ENCODE results near the gene TRIB2.

The TRIB2 gene

DNA sequence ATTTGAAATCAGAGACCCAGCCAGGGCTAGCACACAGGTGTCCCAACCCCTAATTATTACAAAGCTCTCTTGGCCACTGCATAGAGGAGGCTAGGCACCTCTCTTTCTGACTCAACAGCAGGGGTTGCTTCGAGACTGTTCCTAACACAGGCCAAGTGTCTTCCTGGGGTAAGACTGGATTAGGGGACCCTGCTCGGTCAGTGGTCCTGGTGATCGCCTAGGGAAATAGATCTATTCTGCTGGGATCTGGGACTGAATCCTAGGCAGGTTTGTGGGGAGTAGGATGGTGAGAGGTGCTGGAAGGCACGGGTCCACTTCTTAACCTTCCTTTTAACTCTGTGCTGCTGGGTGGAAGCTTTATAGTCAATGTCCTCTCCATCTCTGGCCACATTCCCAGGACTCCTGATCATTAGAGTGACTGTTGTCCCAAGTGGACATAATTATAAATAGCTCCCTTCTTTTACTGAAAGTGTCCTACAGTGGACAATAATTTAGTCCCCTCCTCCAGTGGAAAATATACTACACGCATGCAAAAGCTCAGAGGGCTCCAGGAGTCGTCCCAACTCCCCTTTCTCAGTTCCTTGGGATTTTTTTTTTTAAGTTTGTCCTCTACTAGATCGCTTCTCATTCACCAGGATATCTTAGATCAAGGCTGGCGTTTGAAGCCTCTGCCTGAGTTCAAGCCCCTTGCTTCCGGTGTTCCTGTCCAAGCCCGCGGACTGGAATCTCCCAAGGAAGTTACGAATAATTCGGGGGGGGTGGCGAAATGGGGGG is 1.3 kb upstream of the TRIB2 start:
- H3K27ac ChIP-seq: no peak overlapping the region
- H3K9ac ChIP-seq (ENCODE audit: insufficient read length): no peak overlapping the region
- no peak for DNase-seq (ENCODE audit: low read depth, low spot score)
- no peak for TF ChIP-seq POLR2AphosphoS5 (IDR thresholded peaks at IDR 0.05; ENCODE audit: borderline replicate concordance, low read depth, low read length)
- TF ChIP-seq EZH2 (IDR thresholded peaks at IDR 0.05): no peak
- no peak for TF ChIP-seq FOXP2 (optimal IDR thresholded peaks at IDR 0.05; ENCODE audit: control extremely low read depth, extremely low read length, insufficient read depth)
- no peak overlapping the region; the same call in 1 of the 2 replicates for H3K4me3 ChIP-seq
- no peaks in the 10 kb centered on the region for H3K9me3 ChIP-seq (ENCODE audit: low read depth, low read length)
- no peaks in the 10 kb centered on the region for H3K36me3 ChIP-seq (ENCODE audit: insufficient read depth, low read length)

DNA sequence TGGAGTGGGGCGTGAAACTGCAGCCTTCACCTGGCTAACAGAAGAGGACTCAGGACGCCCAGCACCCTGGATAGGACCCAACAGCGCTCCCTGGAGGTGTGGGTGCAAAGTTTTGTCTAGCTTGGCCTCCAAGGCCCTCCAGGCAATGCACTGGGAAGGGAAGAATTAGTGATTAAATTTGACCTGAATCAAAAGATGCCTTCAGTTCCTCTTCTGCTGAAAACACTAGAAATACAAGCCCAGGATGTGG is 779 bp upstream of the TRIB2 start:
- DNase-seq (ENCODE audit: low read depth, low spot score): no peak
- no peak for TF ChIP-seq EZH2 (IDR thresholded peaks at IDR 0.05)
- TF ChIP-seq FOXP2 (optimal IDR thresholded peaks at IDR 0.05; ENCODE audit: control extremely low read depth, extremely low read length, insufficient read depth): no peak
- TF ChIP-seq POLR2AphosphoS5 (IDR thresholded peaks at IDR 0.05; ENCODE audit: borderline replicate concordance, low read depth, low read length): no peak
- Histone ChIP-seq H3K4me3 (peak overlapping the region; percentile 84), H3K36me3 (ENCODE audit: insufficient read depth, low read length) (no peaks in the 10 kb centered on the region), H3K27ac (peak overlapping the region; percentile 87), H3K9me3 (ENCODE audit: low read depth, low read length) (no peaks in the 10 kb centered on the region), H3K9ac (ENCODE audit: insufficient read length) (peak overlapping the region; percentile 73)

DNA sequence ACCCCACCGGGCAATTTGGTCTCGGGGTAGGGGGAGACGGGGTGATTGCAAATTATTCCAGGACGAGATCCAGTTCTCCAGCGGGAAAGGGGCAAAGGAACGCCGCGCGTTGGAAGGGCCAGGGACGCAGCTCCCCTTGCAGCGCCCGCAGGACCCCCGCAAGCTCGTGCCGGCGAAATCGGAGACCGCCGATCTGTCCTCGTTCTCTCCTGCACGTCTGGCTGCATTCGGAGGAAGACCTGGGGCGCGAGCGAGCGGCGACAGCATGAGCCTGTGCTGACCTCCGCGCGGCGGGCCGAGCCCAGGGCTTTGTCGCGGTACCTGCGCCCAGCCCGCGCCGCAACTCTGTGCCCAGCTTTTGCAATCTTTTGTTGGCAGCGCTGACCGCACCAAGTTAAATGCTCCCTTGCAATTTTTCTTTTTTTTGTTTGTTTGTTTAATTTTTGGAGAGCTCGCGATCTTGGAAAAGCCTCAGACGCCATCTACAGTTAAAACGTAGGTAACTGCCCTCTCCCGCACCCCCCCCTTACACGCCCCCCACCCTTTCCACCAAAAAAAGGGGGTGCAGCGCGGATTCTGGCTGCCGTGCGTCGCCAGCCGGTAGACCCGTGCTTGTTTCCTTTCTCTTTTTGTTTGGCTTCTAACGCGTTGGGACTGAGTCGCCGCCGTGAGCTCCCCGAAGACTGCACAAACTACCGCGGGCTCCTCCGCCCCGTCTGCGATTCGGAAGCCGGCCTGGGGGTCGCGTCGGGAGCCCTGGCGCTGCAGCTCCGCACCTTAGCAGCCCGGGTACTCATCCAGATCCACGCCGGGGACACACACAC is 667 bp downstream of the TRIB2 start:
- no peak for DNase-seq (ENCODE audit: low read depth, low spot score)
- H3K36me3 ChIP-seq (ENCODE audit: insufficient read depth, low read length): no peaks in the 10 kb centered on the region
- 0 out of 2 replicates have a peak overlapping the region, but pooled peaks have one; percentile 61 for H3K27ac ChIP-seq
- peak overlapping the region; percentile 79 for H3K9ac ChIP-seq (ENCODE audit: insufficient read length)
- TF ChIP-seq POLR2AphosphoS5 (IDR thresholded peaks at IDR 0.05; ENCODE audit: borderline replicate concordance, low read depth, low read length) (no peak), EZH2 (IDR thresholded peaks at IDR 0.05) (no peak), FOXP2 (optimal IDR thresholded peaks at IDR 0.05; ENCODE audit: control extremely low read depth, extremely low read length, insufficient read depth) (no peak)
- peak overlapping the region; percentile 89 for H3K4me3 ChIP-seq
- H3K9me3 ChIP-seq (ENCODE audit: low read depth, low read length): no peaks in the 10 kb centered on the region

DNA sequence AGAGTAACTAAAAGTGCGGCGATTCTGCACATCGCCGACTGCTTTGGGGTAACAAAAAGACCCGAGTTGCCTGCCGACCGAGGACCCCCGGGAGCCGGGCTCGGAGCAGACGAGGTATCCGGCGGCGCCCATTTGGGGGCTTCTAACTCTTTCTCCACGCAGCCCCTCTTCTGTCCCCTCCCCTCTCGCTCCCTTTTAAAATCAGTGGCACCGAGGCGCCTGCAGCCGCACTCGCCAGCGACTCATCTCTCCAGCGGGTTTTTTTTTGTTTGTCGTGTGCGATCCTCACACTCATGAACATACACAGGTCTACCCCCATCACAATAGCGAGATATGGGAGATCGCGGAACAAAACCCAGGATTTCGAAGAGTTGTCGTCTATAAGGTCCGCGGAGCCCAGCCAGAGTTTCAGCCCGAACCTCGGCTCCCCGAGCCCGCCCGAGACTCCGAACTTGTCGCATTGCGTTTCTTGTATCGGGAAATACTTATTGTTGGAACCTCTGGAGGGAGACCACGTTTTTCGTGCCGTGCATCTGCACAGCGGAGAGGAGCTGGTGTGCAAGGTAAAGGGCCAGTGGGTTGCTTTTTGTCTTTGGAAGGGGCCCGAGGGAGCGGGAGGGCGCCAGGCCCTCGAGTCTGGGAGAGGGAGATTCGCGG is 1.4 kb downstream of the TRIB2 start:
- 0 out of 2 replicates have a peak overlapping the region, but pooled peaks have one; percentile 61 for H3K27ac ChIP-seq
- DNase-seq (ENCODE audit: low read depth, low spot score): no peak
- peaks cover 5% of the 10 kb centered on the region; the same call in 1 of the 2 replicates for H3K36me3 ChIP-seq (ENCODE audit: insufficient read depth, low read length)
- H3K9ac ChIP-seq (ENCODE audit: insufficient read length): peak overlapping the region; percentile 79
- peak overlapping the region; percentile 89 for H3K4me3 ChIP-seq
- no peaks in the 10 kb centered on the region for H3K9me3 ChIP-seq (ENCODE audit: low read depth, low read length)
- TF ChIP-seq EZH2 (IDR thresholded peaks at IDR 0.05) (no peak), FOXP2 (optimal IDR thresholded peaks at IDR 0.05; ENCODE audit: control extremely low read depth, extremely low read length, insufficient read depth) (no peak), POLR2AphosphoS5 (IDR thresholded peaks at IDR 0.05; ENCODE audit: borderline replicate concordance, low read depth, low read length) (no peak)

DNA sequence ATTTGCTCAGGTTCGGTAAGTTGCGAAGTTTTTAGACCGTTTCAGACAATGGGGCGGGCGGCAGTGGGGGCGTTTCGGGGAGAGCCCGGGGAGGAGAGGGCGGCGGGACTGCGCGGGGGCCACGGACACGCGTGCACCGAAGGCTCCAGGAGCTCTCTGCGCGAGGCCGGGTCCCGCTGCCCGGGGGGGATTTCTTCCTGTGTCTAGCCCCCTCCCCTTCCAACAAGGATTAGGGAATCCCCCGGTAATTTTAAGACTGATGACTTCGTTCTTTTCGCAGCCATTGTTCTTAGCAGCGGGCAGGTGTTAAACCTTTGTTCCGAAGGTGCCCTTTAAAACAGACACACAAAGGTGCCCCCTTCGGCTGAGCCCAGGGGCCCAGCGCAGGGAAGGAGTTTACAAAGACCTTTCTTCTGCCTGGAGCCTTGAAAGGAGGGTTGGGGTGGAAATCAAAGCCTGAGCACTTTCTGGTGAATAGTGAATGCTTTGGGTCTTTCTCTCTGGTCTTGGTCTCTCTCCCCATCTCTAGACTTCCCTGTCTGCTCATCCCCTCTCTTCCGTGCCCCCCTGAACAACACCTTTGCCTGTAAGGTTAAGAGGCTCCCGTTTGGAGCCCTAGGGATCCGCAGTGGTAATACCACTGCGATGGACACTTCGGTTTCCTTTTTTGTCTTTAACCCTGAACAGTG is 2.1 kb downstream of the TRIB2 start:
- Histone ChIP-seq H3K9ac (ENCODE audit: insufficient read length) (peak overlapping the region; percentile 79), H3K27ac (no peak overlapping the region), H3K4me3 (peak overlapping the region; percentile 89), H3K9me3 (ENCODE audit: low read depth, low read length) (no peaks in the 10 kb centered on the region), H3K36me3 (ENCODE audit: insufficient read depth, low read length) (peaks cover 12% of the 10 kb centered on the region)
- no peak for TF ChIP-seq EZH2 (IDR thresholded peaks at IDR 0.05)
- TF ChIP-seq POLR2AphosphoS5 (IDR thresholded peaks at IDR 0.05; ENCODE audit: borderline replicate concordance, low read depth, low read length): no peak
- TF ChIP-seq FOXP2 (optimal IDR thresholded peaks at IDR 0.05; ENCODE audit: control extremely low read depth, extremely low read length, insufficient read depth): no peak
- DNase-seq (ENCODE audit: low read depth, low spot score): no peak

DNA sequence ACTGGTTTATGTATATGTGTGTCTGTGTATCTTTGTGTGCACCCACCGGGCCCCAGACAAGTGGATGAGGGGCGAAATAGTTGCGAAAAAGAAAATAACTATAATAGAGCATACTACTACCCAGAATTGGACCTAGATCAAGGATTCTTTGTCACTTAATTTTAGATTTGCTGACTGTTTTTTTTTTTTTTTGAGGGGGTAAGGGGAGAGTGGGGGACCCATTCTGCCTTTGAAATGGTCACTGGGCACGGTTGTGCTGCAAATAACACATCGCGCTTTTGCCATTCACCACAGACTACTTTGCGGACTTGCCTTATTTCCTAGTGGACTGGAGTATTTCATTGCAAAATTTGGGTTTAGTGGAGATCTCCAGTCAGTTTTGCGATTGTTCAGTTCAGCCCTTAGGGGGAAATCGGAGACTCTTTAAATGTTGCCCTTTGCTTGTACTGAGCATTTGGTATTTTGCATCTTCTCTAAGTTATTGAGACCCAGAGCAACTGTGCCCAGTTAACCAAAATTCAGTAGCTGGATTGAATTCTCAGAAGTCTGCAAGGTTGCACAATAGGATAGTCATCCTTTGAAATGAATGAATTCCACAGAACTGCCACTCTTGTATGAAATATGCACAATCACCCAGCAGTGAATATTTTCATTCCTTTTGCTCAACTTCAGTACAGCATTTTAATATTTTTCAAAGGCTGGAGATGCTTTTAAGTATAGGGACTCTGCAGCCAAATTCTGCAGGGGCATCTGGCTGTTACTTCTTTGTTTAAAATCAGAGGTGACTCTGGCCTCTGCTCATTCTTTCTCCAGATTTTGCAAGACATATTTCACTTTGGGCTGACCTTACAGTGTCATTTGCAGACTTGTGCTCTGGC is 2.9 kb downstream of the TRIB2 start:
- TF ChIP-seq FOXP2 (optimal IDR thresholded peaks at IDR 0.05; ENCODE audit: control extremely low read depth, extremely low read length, insufficient read depth): no peak
- no peak for TF ChIP-seq POLR2AphosphoS5 (IDR thresholded peaks at IDR 0.05; ENCODE audit: borderline replicate concordance, low read depth, low read length)
- TF ChIP-seq EZH2 (IDR thresholded peaks at IDR 0.05): no peak
- Histone ChIP-seq H3K9me3 (ENCODE audit: low read depth, low read length) (no peaks in the 10 kb centered on the region), H3K9ac (ENCODE audit: insufficient read length) (peak overlapping the region; percentile 79), H3K36me3 (ENCODE audit: insufficient read depth, low read length) (peaks cover 20% of the 10 kb centered on the region), H3K4me3 (peak overlapping the region; percentile 89), H3K27ac (no peak overlapping the region)
- DNase-seq (ENCODE audit: low read depth, low spot score): no peak

DNA sequence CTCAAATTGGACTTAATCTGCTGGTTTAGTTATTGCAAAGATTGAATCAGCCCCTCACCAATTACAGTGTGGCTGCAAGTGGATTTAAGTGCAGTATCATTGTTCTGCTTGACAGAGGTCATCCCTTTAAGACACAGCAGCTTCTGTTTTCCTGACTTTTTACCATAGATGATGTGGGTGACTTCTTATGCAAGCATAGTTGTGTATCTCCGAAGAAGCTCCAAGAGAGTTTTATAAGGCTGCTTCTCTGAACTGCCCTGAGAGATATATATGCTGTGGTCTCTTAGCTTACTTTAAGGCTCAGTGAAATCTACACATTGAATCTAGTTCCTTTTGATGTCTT is 3.5 kb downstream of the TRIB2 start:
- peak overlapping the region; percentile 89 for H3K4me3 ChIP-seq
- H3K9ac ChIP-seq (ENCODE audit: insufficient read length): no peak overlapping the region
- peaks cover 26% of the 10 kb centered on the region for H3K36me3 ChIP-seq (ENCODE audit: insufficient read depth, low read length)
- H3K9me3 ChIP-seq (ENCODE audit: low read depth, low read length): no peaks in the 10 kb centered on the region
- no peak overlapping the region for H3K27ac ChIP-seq
- TF ChIP-seq FOXP2 (optimal IDR thresholded peaks at IDR 0.05; ENCODE audit: control extremely low read depth, extremely low read length, insufficient read depth) (no peak), EZH2 (IDR thresholded peaks at IDR 0.05) (no peak), POLR2AphosphoS5 (IDR thresholded peaks at IDR 0.05; ENCODE audit: borderline replicate concordance, low read depth, low read length) (no peak)
- no peak for DNase-seq (ENCODE audit: low read depth, low spot score)
